Liver (tissue), 3 donors: ENCODE measurements around the gene CSMD2.

Experiments used
- HNF4G ChIP-seq: IDR thresholded peaks from 2 replicates; pipeline ENCODE4 v1.6.1; 2016; ENCODE audit warnings: antibody characterized with exemption
- TF ChIP-seq, protein P1 (sequence below): fragments of 150-350 bp; IDR thresholded peaks from 2 replicates; pipeline ENCODE4 v1.5.1; 2017; ENCODE audit warnings: improper control_type of control experiment, low read depth, low read length; ENCODE audit not compliant: missing input control
- TF ChIP-seq, protein P2 (sequence below): IDR thresholded peaks from 2 replicates; pipeline ENCODE4 v1.6.1; 2016; ENCODE audit warnings: antibody characterized with exemption, mild to moderate bottlenecking
- donor health status: healthy.
- donor health status: healthy.

DNA sequence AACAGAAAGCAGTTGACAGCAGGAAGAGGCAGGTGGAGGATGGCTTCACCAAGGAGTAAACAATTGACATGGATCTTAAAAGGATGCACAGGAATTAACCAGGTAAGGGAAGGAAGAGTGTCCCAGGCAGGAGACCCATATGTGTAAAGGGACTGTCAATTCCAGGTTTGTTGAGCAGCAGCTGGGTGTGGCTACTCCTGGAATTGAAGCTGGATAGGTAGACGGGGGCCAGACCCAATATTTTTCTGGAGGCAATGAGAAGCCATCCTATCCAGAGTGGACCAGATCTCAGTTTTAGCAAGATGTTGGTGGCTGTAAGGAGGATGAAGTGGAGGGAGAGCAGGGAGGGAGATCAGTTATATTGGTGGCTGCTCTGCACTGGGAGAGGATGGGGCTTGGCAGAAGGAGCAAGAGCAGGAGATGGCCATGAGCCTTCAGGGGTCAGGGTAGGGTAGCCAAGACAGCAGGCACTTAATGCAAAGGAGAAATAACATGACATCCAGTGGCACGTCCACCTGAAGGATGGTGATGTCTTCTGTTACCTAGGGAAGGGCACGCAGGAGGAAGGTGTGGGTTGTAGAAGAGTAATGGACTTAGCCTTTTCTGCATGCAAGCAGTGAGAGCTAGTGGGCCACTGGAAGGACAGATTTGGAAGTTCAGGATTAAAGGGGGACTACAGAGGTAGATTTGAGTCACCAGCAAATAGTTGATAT is 447.9 kb downstream of the CSMD2 start:
- TF ChIP-seq, protein P1, sequence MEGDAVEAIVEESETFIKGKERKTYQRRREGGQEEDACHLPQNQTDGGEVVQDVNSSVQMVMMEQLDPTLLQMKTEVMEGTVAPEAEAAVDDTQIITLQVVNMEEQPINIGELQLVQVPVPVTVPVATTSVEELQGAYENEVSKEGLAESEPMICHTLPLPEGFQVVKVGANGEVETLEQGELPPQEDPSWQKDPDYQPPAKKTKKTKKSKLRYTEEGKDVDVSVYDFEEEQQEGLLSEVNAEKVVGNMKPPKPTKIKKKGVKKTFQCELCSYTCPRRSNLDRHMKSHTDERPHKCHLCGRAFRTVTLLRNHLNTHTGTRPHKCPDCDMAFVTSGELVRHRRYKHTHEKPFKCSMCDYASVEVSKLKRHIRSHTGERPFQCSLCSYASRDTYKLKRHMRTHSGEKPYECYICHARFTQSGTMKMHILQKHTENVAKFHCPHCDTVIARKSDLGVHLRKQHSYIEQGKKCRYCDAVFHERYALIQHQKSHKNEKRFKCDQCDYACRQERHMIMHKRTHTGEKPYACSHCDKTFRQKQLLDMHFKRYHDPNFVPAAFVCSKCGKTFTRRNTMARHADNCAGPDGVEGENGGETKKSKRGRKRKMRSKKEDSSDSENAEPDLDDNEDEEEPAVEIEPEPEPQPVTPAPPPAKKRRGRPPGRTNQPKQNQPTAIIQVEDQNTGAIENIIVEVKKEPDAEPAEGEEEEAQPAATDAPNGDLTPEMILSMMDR: no peak
- TF ChIP-seq, protein P2, sequence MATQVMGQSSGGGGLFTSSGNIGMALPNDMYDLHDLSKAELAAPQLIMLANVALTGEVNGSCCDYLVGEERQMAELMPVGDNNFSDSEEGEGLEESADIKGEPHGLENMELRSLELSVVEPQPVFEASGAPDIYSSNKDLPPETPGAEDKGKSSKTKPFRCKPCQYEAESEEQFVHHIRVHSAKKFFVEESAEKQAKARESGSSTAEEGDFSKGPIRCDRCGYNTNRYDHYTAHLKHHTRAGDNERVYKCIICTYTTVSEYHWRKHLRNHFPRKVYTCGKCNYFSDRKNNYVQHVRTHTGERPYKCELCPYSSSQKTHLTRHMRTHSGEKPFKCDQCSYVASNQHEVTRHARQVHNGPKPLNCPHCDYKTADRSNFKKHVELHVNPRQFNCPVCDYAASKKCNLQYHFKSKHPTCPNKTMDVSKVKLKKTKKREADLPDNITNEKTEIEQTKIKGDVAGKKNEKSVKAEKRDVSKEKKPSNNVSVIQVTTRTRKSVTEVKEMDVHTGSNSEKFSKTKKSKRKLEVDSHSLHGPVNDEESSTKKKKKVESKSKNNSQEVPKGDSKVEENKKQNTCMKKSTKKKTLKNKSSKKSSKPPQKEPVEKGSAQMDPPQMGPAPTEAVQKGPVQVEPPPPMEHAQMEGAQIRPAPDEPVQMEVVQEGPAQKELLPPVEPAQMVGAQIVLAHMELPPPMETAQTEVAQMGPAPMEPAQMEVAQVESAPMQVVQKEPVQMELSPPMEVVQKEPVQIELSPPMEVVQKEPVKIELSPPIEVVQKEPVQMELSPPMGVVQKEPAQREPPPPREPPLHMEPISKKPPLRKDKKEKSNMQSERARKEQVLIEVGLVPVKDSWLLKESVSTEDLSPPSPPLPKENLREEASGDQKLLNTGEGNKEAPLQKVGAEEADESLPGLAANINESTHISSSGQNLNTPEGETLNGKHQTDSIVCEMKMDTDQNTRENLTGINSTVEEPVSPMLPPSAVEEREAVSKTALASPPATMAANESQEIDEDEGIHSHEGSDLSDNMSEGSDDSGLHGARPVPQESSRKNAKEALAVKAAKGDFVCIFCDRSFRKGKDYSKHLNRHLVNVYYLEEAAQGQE: no peak
- TF ChIP-seq HNF4G: no peak
